GM19023 (cell line): Measurements from ENCODE around the gene NAPG.
"Not testable (repeated sequence)": the region's sequence is repeated elsewhere in the genome, so short reads cannot be mapped to it uniquely, and the experiment has no call there.

Experiments
- ATAC-seq: cut with Tn5 transposase; IDR thresholded peaks from one replicate; pipeline ENCODE4 v1.9.1; 2021; ENCODE audit warnings: mild to moderate bottlenecking, moderate library complexity; ENCODE audit not compliant: unreplicated experiment

The NAPG gene

DNA sequence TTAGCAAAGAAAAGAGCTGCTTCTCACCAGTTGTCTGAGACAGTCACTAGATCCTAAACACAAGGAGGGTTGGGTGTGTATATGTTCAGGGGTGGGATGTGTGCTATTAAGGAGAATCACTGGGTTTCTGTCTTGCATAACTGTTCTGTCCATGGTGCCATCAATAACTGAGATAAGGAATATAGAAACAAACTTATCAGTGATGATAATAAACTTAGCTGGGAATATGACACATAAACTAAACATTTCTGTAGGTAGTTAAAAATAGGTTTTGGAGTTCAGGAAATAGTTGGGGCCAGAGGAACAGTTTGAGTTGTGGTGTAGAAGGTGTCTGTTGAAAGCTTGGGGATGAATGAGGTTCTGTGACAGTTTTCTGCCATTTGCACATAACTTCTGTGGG lies 17.4 kb downstream of the NAPG start:
- no peak for ATAC-seq

DNA sequence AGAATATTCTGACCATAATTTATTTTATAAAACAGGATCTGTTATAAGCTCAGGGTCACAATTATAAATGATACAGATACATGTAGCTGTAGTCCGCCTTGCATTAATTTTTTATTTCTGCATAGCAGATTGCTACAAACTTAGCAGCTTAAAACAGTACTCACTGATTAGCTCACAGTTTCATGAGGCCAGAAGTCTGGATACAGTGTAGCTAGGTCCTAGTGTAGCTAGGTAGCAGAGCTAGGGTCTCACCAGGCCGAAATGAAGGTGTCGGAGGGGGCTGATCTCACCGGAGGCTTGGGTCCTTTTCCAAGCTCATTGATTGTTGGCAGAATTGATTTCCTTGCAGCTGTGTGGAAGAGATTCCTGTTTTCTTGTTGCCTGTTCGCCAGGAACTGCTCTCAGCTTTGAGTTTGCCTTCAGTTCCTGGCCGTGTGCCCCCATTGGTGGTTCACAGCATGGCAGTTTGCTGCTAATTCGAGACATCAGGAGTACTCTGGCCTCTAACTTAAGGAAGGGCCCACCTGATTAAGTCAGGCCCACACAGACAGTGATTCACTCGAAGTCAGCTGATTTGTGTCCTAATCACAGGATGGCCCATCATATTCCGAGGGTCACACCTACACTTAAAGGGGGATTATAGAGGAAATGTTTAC lies 18.4 kb downstream of the NAPG start:
- no peak for ATAC-seq

DNA sequence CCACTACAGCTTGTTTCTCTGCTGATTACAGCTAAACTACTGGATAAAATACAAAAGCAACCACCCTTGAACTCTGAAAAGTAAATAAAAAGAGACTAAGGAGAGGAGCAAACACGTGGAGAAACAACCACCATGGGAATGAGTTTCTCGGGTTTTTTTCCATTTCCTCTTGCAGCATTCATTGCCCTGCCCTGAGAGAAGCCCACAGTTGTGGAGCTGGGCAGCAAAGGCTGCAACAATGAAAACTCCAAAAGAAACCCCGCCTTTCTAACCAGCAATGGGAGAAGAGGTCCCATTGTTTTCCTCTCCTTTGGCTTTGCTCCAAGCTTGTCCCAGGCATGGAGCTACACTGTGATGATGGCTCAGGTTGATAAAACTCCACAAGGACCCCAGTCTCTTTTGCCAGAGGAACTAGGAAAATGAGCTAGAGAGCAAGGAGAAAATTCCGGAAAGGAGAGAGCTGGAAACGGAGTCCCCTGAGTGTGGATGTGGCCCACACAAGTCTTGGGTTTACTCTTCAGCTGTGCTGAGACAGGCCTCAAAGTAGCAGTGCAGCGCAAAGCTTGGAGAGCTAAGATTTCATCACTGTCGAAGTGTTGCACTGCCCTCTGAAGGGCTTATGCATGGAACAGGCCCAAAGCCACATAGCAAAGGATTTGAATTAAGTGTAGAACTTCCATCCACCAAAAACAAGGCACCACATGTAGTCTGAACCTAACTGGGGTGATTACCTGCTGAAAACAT lies 20.9 kb downstream of the NAPG start:
- no peak for ATAC-seq

DNA sequence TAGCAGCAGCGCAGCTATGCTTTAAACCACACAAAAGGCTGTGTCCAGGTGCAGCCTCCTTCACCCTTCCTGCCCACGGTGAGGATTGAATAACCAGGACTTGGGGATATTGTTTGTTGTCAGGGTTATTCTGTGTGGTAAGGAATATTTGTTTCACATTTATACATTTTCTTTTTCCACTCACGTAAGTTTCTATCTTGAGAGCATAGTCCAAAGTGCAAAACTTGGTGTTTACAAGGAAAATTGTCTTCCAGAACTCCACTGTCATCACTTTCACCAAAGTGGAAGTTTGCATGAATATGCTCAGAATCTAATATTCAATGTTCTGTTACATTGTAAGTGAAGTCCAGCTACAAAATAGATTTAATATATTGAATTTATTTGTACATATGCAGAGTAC lies 26.4 kb downstream of the NAPG start:
- no peak for ATAC-seq

DNA sequence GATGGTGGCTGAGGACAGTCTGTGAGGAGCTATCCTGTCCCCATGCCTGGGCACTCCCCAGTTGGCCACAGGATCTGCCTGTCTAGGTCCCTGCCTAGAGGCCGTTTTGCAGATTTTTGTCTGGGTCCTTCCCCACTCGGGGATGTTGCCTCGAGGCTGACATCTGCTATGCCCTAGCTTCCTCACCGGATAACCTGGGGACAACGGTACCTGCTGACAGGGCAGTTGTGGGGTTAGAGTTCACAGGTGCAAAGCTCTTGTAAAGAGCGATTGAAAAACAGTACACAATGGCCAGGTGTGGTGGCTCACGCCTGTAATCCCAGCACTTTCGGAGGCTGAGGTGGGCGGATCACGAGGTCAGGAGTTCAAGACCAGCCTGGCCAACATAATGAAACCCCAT lies 30.4 kb downstream of the NAPG start:
- ATAC-seq, result not testable (repeated sequence)

DNA sequence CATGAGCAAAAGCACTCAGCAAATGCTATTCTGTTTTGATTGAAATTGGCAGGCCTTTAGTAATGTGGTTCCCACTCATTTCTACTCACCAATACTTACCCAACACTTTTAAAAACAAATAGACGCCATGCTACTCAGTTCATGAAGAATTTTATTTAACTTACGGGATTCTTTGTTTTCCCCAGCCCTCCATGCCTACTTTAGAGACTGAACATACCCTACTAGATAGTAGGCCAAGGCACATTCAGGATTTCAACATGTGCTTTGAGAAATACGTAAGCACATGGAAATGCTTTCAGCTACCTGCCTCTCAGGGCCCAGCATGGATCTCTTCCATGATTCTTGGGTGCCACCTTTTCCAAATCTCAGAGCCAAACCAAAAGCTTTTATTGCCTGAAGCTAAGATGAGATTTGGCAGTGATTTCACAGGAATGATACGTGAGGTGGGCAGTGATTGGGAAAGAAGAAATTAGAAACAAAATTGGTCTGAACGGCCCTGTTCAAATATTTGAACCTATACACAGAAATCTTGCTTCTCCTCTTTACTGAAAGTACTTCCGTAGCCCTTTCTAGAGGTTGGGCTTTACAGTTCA lies 31.4 kb downstream of the NAPG start:
- no peak for ATAC-seq

DNA sequence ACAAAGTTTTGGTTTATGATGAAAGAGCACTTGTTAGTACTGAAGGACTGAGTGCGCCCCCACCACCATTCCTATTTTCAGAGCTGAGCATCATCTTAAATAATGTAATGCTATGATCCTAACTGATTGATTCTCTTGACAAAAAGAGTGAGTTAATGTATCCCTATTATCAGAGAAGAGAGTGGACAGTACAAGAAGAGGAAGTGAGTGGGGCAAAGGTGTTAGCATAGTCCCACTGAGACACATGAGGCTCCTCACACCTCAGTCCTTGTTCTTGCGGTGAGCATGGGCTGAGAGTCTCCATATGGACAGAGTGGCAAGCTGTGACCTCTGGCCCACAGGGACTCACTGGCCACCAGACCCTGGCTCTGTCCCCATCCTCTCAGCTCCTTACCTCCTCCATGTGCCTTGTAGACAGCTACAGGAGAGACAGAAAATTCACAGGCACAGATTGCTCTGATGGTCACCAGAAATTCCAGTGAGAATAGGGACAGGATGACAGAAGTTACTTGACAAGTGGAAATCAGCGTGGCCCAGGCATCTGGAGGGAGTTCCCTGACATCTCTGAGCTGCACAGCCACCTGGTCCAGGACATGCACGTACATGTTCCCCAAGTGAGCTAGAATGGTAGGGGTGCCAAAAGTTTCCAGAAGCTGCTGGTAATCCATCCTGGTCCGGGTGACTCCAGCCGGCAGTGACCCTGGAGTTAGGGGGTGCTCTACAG lies 32.6 kb downstream of the NAPG start:
- no peak for ATAC-seq

DNA sequence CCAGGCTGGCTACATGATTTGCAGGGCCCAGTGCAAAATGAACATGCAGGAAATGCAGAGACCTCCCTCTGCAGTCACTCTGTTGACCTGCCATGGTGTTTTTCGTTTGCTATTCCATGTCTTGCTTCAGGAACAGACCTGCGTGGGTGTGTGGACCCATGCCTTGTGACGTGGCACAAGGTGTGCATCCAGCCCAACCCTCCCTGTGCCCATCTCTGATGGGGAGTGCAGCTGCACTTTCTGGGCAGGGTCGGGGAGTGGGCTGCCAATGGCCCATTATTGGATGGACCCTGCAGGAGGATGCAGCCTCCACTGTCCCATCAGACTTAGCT lies 33.1 kb downstream of the NAPG start:
- ATAC-seq, result no peak

DNA sequence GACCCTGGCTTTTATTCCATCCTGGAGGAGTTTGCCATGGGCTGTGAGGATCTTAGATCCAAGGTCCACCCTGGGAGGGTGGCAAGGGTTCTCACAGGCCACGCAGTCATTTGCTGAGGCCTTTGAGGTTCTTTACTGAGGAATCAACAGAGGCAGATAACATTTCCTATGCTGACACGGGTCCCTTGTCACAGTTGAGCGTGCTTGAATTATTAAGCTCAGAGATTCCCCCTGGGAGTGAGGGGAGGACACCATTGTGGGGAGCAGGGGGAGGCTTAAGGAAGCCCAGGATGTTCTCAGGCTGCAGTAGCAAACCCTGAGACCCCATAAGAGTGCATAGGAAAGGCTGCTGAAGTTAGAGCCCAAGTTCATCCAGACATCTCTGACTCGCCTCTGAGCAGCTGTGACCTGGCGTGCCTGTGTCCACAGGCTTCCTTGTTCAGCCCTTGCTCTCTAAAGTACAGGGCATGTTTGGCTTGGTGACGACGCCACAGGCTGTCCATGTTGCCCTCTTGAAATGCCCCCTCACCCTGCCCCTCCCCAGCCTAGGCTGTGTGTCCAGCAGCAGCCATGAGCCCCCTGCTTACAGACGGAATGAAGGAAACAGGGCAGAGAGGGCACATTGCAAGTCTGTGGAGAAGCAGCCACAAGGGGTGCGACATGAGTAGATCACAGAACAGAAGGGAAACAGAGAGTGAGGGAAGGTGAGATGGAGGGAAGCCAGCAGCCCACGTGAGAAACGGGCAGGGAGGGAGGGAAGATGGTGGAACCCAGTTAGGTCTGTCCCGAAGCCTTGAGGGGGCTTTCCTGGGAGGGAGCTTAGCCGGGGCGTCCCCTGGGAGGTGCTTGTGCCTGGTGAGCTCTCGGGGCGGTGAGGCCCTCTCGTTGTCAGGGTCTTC lies 34.0 kb downstream of the NAPG start:
- peak; percentile 62 for ATAC-seq

DNA sequence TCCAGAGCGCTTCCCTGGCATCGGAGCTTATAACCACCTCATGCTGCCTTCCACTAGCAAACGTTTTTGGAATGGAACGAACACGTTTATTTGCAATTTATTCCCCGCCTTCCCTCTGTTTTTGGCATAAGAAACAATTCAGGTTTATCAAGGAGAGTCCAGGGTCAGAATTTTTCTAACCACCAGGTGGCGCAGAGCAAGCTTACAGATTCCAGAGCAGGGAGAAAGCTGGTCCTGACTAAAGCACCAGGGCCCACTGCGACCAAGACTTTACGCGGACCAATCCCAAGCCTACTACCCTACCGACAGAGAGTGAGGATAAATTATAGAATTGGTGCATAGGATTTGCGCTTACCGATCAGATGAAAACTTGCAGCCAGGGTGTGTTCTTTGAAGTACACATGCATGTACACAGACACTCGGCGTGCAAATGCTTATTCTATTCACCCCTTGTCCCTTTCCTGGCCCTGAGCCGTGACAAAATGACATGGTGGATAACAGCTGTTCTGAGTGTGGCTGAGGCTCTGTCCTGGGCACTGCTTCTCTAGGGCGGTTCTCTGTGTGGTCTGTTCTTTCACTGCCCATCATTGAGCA lies 34.7 kb downstream of the NAPG start:
- peak; percentile 71 for ATAC-seq

DNA sequence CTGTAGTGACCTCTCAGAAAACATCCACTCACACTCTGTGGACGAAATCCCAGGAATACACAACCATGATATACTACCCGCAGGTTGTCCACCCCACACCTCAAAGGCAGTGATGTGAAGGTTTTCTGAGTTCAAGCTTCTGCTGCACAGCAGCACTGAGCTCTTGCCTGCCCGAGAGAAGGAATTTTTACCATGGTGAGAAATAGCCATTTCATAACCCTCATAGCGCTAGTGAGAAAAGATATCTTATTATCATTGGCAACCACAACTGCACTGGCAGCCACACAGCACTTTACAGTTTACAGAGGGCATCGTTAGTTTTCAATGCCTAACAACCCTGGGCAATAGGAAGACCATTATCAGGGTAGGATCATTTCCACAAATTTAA lies 36.9 kb downstream of the NAPG start:
- ATAC-seq, result no peak

DNA sequence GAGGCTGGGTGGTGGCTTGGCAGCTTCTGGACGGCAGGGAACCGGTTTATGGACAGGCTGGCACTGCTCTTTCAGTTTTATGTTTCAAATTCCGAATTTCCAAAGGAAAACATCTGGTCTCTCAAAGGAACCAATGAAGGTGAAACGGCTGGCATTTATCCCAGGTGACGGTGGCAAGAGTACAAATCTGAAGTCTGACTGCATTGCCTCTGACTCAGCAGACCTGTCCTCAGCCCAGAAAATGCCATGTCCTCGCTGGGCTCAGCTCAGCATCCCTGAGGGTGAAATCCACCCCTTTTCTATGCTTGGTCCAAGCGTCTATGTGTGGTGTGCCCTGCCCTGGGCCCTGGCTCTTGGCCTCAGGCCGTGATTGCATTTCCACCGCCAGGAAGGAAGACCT lies 38.1 kb downstream of the NAPG start:
- ATAC-seq, result no peak

DNA sequence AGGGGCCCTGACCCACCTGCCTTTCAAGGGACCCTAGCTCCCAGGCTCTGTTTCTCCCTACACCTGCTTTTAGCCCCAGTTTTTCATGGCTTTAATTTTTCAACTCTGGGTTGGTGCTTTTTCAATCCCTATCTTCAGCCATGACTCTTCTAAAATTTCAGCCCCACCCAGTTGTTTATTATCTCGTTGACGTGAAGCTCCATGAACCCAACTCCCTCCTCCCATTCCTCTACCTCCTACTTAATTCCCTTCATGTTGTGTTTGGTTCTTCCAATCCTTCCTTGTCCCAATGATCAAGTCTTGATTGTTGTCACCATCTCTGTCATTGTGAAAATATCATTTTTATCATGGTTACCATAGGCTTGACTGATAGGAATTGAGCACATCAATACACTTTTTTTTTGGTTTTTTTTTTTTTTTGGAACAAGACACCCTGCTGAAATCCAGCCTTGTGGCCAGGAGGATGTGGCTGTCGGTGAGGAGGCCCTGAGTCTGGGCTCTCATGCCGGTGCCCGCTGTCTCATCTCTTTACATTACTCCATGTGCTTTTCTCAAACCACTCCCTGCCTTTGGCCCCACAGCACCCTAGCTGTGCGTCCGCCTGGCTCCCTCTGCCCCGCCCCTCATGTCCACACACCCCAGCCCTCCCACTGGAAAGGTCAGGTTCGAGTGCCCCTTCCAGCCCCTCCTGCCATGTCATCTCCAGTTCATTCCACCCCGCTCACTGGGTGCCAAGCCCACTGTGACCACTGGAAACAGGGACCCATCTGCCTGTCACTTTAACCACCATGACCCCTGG lies 39.3 kb downstream of the NAPG start:
- no peak for ATAC-seq

DNA sequence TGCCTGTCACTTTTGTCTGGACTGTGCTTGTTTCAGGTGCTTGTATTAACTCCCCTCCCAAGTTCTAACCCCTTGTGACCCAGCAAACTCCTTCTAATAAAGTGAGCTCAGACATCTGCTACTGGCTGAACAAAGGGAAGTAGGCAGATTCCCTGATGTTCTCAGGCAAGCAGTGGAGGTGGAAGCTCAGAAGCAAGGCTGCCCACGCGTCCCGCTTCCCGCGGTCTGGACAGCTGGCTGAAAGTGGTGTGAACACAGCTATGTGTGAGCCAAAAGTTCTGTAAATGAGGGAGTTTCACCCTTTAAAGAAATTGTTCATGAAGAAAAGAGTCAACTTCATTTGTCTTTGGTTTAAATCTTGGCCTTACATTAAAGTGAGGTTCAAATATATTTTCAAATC lies 40.0 kb downstream of the NAPG start:
- no peak for ATAC-seq

DNA sequence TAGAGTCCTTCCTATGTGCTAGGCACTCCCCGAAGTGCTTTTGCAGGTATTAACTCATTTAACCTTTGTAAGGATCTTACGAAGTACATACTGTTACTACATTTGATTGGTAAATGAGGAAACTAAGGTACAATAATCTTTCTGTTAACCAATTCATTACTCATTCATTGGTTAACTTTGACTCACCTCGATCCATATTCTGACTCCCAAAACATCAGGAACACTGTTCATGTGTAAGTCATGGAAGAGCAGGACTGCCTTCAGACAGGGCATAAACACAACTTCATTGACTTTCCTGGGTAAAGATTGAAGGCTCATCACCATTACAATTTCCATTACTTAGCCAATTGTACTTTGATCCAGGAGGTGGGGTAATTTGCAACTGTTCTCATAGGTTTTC lies 40.6 kb downstream of the NAPG start:
- ATAC-seq, result no peak

DNA sequence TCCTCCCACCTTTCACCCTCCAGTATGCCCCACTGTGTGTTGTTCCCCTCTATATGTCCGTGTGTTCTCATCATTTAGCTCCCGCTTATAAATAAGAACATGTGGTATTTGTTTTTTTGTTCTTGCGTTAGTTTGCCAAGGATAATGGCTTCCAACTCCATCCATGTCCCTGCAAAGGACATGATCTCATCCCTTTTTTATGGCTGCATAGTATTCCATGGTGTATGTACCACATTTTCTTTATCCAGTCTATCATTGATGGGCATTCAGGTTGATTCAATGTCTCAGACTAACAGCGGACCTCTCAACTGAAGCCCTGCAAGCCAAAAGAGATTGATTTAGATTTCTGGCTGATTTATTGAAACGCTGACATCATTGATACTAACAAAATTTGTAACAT lies 44.1 kb downstream of the NAPG start:
- ATAC-seq, result not testable (repeated sequence)

DNA sequence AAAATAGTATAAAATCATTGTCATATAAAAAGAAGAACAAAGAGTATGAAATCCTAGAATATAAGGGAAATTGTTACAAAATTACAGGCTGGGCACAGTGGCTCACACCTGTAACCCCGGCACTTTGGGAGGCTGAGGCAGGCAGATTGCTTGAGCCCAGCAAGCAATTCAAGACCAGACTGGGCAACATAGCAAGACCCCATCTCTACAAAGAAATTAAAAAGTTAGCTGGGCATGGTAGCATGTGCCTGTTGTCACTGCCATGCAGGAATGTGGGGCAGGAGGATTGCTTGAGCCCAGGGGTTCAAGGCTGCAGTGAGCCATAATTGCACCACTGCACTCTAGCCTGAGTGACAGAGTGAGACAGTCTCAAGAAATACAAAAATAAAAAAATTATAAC lies 44.8 kb downstream of the NAPG start:
- no peak for ATAC-seq

DNA sequence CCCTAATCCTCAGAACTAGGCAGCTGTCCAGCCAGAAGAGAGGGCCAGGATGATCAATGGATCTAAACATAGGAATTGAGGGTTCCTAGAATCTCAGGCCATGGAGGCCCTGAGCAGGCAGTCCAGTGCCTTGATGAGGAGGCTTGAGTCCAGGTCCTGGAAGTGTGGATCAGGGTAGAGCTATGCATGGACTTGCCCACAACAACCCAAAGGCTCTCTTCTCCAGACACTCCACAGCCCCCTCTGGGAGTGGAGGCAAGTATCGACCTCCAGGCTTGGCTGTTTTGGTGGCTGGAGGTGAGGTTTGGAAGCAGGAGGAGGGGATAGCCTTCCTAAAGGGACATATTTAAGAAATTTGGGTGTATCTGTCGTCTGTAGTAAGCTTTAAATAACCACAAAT lies 45.7 kb downstream of the NAPG start:
- no peak for ATAC-seq

DNA sequence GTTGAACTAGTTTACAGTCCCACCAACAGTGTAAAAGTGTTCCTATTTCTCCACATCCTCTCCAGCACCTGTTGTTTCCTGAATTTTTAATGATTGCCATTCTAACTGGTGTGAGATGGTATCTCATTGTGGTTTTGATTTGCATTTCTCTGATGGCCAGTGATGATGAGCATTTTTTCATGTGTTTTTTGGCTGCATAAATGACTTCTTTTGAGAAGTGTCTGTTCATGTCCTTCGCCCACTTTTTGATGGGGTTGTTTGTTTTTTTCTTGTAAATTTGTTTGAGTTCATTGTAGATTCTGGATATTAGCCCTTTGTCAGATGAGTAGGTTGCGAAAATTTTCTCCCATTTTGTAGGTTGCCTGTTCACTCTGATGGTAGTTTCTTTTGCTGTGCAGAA lies 47.4 kb downstream of the NAPG start:
- ATAC-seq, result not testable (repeated sequence)

DNA sequence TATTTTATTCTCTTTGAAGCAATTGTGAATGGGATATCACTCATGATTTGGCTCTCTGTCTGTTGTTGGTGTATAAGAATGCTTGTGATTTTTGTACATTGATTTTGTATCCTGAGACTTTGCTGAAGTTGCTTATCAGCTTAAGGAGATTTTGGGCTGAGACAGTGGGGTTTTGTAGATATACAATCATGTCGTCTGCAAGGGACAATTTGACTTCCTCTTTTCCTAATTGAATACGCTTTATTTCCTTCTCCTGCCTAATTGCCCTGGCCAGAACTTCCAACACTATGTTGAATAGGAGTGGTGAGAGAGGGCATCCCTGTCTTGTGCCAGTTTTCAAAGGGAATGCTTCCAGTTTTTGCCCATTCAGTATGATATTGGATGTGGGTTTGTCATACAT lies 48.6 kb downstream of the NAPG start:
- not testable (repeated sequence) for ATAC-seq
